Measurements from ENCODE around the gene MAP4K5. TPM values are rescaled to one million over a fixed set of nuclear protein-coding genes. Genes with fewer than 3 reads are reported as not detected.
A peak's percentile ranks its signal among the peaks of the same experiment; 100 is the strongest.

MAP4K5 gene
- total and polyA plus RNA-seq, 2 of the 13 experiments (the other 11 are each of a cell fraction or from before 2014, with no cell fraction given): 12.7 to 23.9 TPM

DNA sequence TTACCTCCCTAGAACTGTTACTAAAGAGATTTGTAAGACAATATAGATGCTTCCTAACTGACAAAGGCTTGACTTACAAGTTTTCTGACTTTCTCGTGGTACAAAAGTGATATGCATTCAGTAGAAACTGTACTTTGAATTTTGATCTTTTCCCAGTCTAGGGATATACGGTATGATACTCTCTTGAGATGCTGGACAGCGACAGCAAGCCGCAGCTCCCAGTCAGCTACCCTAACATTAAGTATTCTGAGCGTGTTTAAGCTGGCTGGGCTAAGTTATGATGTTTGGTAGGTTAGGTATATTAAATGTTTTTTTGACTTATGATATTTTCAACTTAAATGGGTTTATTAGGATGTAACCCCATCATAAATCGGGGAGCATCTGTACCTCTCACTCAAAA lies 80.5 kb downstream of the MAP4K5 start:
- Histone ChIP-seq H2AFZ (ENCODE audit: low read length) (no peak overlapping the region), H3K9me3 (ENCODE audit: low read length) (no peaks in the 10 kb centered on the region), H3K79me2 (ENCODE audit: insufficient read depth, low read length) (no peaks in the 10 kb centered on the region), H3K36me3 (replicated peaks in 1 of 2; ENCODE audit: control insufficient read depth in 1 of 2, insufficient read depth in 2 of 2, low read length in 2 of 2) (peaks cover 4 to 27% of the 10 kb centered on the region in 2 experiments; a peak in 4 of 5 replicates), H3K4me1 (ENCODE audit: insufficient read depth, low read length) (no peaks in the 10 kb centered on the region), H3K27ac (ENCODE audit: extremely low read length, insufficient read depth, low read length) (no peak overlapping the region), H4K20me1 (ENCODE audit: insufficient read depth, low read length) (no peaks in the 10 kb centered on the region), H3K4me3 (replicated peaks in 1 of 3; ENCODE audit: insufficient read depth in 1 of 3, low read depth in 2 of 3, low read length in 3 of 3) (no peak overlapping the region), H3K27me3 (ENCODE audit: control insufficient read depth in 1 of 2, insufficient read depth in 2 of 2, low read length in 2 of 2) (no peaks in the 10 kb centered on the region), H3K9ac (ENCODE audit: insufficient read depth, low read depth, low read length) (no peak overlapping the region), H3K4me2 (ENCODE audit: low read depth, low read length) (no peak overlapping the region)
- DNase-seq (ENCODE audit: low spot score) (no peak), ATAC-seq (no peak), FAIRE-seq (no peak)
- POLR2A ChIA-PET: no interaction called here
- intact Hi-C loops (cut with micrococcal nuclease; ENCODE audit: unreplicated experiment) (no loop called here), in situ Hi-C loops (cut with HindIII; ENCODE audit: extremely low pct_ligation_motif_present, low pct_unique_long_range_greater_than_20kb) (no loop called here)
- WGBS (ENCODE audit: low lambda C conversion rate): 99% methylated on average over 6 of the region's 6 CpGs
- TF ChIP-seq, protein P1, sequence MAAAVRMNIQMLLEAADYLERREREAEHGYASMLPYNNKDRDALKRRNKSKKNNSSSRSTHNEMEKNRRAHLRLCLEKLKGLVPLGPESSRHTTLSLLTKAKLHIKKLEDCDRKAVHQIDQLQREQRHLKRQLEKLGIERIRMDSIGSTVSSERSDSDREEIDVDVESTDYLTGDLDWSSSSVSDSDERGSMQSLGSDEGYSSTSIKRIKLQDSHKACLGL (CRISPR knock-in tag; IDR thresholded peaks at IDR 0.05): no peak
- TF ChIP-seq, protein P2, sequence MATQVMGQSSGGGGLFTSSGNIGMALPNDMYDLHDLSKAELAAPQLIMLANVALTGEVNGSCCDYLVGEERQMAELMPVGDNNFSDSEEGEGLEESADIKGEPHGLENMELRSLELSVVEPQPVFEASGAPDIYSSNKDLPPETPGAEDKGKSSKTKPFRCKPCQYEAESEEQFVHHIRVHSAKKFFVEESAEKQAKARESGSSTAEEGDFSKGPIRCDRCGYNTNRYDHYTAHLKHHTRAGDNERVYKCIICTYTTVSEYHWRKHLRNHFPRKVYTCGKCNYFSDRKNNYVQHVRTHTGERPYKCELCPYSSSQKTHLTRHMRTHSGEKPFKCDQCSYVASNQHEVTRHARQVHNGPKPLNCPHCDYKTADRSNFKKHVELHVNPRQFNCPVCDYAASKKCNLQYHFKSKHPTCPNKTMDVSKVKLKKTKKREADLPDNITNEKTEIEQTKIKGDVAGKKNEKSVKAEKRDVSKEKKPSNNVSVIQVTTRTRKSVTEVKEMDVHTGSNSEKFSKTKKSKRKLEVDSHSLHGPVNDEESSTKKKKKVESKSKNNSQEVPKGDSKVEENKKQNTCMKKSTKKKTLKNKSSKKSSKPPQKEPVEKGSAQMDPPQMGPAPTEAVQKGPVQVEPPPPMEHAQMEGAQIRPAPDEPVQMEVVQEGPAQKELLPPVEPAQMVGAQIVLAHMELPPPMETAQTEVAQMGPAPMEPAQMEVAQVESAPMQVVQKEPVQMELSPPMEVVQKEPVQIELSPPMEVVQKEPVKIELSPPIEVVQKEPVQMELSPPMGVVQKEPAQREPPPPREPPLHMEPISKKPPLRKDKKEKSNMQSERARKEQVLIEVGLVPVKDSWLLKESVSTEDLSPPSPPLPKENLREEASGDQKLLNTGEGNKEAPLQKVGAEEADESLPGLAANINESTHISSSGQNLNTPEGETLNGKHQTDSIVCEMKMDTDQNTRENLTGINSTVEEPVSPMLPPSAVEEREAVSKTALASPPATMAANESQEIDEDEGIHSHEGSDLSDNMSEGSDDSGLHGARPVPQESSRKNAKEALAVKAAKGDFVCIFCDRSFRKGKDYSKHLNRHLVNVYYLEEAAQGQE (IDR thresholded peaks at IDR 0.05; ENCODE audit: borderline replicate concordance in 1 of 2, low read depth in 1 of 2, low read length in 2 of 2): peak in 1 of 2 experiments; percentile 50; a peak in 1 of 4 replicates
- no TSS peak for BruUV-seq (replicated peaks)
- CTCF ChIA-PET (ENCODE audit: low intra/inter-chr PET ratio, low total read pairs): no interaction called here

DNA sequence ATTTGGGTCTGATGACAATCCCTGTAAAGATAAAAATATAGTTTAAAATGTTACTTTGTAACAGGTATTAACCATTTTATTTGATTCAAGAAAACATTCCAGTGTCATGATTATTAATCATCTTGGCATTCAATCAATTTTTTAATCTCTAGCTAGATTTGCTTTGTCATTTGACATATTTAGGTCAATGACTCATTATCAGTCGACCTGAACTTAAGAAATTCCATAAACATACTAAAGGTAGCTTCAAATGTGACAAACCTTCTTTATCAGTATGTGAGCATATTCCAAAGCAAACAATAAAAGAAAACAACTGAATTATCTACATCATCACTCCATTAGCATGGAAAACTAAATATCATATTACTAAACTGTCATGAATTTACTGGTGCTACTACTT lies 84.9 kb downstream of the MAP4K5 start:
- Histone ChIP-seq H3K27ac (ENCODE audit: extremely low read length, insufficient read depth, low read length) (no peak overlapping the region), H3K27me3 (ENCODE audit: control insufficient read depth in 1 of 2, insufficient read depth in 2 of 2, low read length in 2 of 2) (no peaks in the 10 kb centered on the region), H3K79me2 (ENCODE audit: insufficient read depth, low read length) (no peaks in the 10 kb centered on the region), H3K9me3 (ENCODE audit: low read length) (no peaks in the 10 kb centered on the region), H4K20me1 (ENCODE audit: insufficient read depth, low read length) (no peaks in the 10 kb centered on the region), H3K4me3 (replicated peaks in 1 of 3; ENCODE audit: insufficient read depth in 1 of 3, low read depth in 2 of 3, low read length in 3 of 3) (no peak overlapping the region), H3K9ac (ENCODE audit: insufficient read depth, low read depth, low read length) (no peak overlapping the region), H2AFZ (ENCODE audit: low read length) (no peak overlapping the region), H3K4me2 (ENCODE audit: low read depth, low read length) (no peak overlapping the region), H3K36me3 (replicated peaks in 1 of 2; ENCODE audit: control insufficient read depth in 1 of 2, insufficient read depth in 2 of 2, low read length in 2 of 2) (peaks cover 0 to 42% of the 10 kb centered on the region in 2 experiments; a peak in 3 of 5 replicates), H3K4me1 (ENCODE audit: insufficient read depth, low read length) (0 out of 2 replicates have a peak, but pooled peaks cover under 1% of the 10 kb centered on the region)
- in situ Hi-C loops (cut with HindIII; ENCODE audit: extremely low pct_ligation_motif_present, low pct_unique_long_range_greater_than_20kb) (no loop called here), intact Hi-C loops (cut with micrococcal nuclease; ENCODE audit: unreplicated experiment) (no loop called here)
- ATAC-seq: no peak
- 81% methylated on average over 1 of the region's 1 CpG for WGBS (ENCODE audit: low lambda C conversion rate)
- TF ChIP-seq RBM22 (optimal IDR thresholded peaks at IDR 0.05; ENCODE audit: low read length) (no peak), EEA1 (CRISPR knock-in tag; IDR thresholded peaks at IDR 0.05; ENCODE audit: borderline replicate concordance) (no peak), PHF5A (CRISPR knock-in tag; IDR thresholded peaks at IDR 0.05; ENCODE audit: low read depth, unreplicated experiment) (no peak), TSC22D2 (CRISPR knock-in tag; IDR thresholded peaks at IDR 0.05; ENCODE audit: borderline replicate concordance) (no peak), ZNF83 (CRISPR knock-in tag; IDR thresholded peaks at IDR 0.05; ENCODE audit: borderline replicate concordance) (no peak)
- TF ChIP-seq, protein P3, sequence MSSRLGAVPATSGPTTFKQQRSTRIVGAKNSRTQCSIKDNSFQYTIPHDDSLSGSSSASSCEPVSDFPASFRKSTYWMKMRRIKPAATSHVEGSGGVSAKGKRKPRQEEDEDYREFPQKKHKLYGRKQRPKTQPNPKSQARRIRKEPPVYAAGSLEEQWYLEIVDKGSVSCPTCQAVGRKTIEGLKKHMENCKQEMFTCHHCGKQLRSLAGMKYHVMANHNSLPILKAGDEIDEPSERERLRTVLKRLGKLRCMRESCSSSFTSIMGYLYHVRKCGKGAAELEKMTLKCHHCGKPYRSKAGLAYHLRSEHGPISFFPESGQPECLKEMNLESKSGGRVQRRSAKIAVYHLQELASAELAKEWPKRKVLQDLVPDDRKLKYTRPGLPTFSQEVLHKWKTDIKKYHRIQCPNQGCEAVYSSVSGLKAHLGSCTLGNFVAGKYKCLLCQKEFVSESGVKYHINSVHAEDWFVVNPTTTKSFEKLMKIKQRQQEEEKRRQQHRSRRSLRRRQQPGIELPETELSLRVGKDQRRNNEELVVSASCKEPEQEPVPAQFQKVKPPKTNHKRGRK (CRISPR knock-in tag; IDR thresholded peaks at IDR 0.05): no peak
- BruUV-seq (replicated peaks): no TSS peak
- POLR2A ChIA-PET: no interaction called here
- FAIRE-seq: no peak
- CTCF ChIA-PET (ENCODE audit: low intra/inter-chr PET ratio, low total read pairs): no interaction called here
- no peak for DNase-seq (ENCODE audit: low spot score)
